Ishikawa (cell line): ENCODE results near the gene PRUNE2.
A peak's percentile ranks its signal among the peaks of the same experiment; 100 is the strongest.

Source experiments
- CEBPB ChIP-seq: IDR thresholded peaks from 2 replicates; pipeline ENCODE4 v1.6.1; 2012
- CREB1 ChIP-seq: IDR thresholded peaks from 2 replicates; pipeline ENCODE4 v1.6.1; 2012; ENCODE audit warnings: low read depth
- EGR1 ChIP-seq: IDR thresholded peaks from 2 replicates; pipeline ENCODE4 v1.6.1; 2012
- EP300 ChIP-seq: IDR thresholded peaks from 2 replicates; pipeline ENCODE4 v1.6.1; 2012; ENCODE audit warnings: borderline replicate concordance
- FOXM1 ChIP-seq: IDR thresholded peaks from 2 replicates; pipeline ENCODE4 v1.6.1; 2012; ENCODE audit warnings: low read depth, borderline replicate concordance
- NFIC ChIP-seq: IDR thresholded peaks from 2 replicates; pipeline ENCODE4 v1.6.1; 2012
- RAD21 ChIP-seq: IDR thresholded peaks from 2 replicates; pipeline ENCODE4 v1.6.1; 2012; ENCODE audit warnings: low read depth
- TAF1 ChIP-seq: IDR thresholded peaks from 2 replicates; pipeline ENCODE4 v1.6.1; 2012; ENCODE audit warnings: low read depth, mild to moderate bottlenecking
- TCF12 ChIP-seq: IDR thresholded peaks from 2 replicates; pipeline ENCODE4 v1.6.1; 2012; ENCODE audit warnings: low read depth
- TEAD4 ChIP-seq: IDR thresholded peaks from 2 replicates; pipeline ENCODE4 v1.6.1; 2012
- YY1 ChIP-seq: IDR thresholded peaks from 2 replicates; pipeline ENCODE4 v1.6.1; 2012; ENCODE audit warnings: low read depth
- ZBTB7A ChIP-seq: IDR thresholded peaks from 2 replicates; pipeline ENCODE4 v1.6.1; 2012; ENCODE audit warnings: low read depth
- TF ChIP-seq, protein P1 (sequence below): IDR thresholded peaks from 2 replicates; pipeline ENCODE4 v1.6.1; 2012
- TF ChIP-seq, protein P2 (sequence below): IDR thresholded peaks from 2 replicates; pipeline ENCODE4 v1.6.1; 2012
- TF ChIP-seq, protein P3 (sequence below): IDR thresholded peaks from 2 replicates; pipeline ENCODE4 v1.6.1; 2012; ENCODE audit warnings: low read depth, mild to moderate bottlenecking

PRUNE2 gene

DNA sequence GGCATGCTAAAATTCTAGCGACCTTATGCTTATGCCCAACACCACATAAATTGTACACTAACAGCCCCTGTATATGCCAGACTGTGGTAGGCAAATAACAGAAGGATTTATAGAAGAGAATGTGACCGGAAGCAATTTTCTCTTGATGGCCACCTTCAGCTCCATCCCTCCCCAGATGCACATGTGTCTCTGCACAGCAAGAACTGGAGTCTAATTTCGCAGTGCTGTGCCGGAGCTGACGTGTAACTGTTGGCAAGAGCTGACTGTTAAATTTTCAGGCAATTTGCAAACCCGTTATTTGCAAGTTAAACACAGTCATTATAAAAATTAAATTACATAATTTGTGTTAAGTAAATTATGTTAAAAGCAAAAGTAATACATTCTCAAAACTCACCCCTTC, 93.3 kb downstream of the PRUNE2 start:
- TF ChIP-seq RAD21 (no peak), NFIC (no peak), TAF1 (no peak), FOXM1 (no peak), EP300 (no peak), TEAD4 (no peak), YY1 (no peak), EGR1 (no peak), CREB1 (no peak), ZBTB7A (no peak), TCF12 (no peak)
- TF ChIP-seq, protein P1, sequence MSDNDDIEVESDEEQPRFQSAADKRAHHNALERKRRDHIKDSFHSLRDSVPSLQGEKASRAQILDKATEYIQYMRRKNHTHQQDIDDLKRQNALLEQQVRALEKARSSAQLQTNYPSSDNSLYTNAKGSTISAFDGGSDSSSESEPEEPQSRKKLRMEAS = no peak

DNA sequence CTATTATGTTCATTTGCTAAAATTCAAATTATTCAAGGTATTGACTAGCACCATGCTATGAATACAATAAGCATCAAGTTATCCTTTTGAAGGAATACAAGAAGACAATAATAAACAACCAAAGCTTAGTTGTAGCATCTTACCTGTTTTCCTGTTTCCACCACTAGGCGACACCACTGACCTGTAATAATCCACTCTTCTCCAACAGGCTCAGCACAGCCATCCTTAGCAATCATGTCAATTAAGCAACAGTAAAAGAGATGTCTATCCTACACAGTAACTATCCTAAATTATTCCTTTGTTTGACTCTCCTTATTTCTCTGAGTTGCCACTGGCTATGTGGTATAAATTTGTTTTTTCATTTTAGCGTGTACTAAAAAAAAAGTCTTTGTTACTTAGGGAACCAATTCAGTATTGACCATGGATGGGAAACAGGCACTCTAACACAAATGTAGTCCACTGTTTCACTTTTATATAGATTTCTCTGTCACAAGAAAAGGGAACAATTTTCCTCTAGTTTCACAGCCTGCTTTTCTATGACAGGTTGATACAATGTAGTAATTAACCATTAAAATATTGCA, 95.4 kb downstream of the PRUNE2 start:
- TF ChIP-seq RAD21 = peak; percentile 88
- no peak for TF ChIP-seq ZBTB7A

DNA sequence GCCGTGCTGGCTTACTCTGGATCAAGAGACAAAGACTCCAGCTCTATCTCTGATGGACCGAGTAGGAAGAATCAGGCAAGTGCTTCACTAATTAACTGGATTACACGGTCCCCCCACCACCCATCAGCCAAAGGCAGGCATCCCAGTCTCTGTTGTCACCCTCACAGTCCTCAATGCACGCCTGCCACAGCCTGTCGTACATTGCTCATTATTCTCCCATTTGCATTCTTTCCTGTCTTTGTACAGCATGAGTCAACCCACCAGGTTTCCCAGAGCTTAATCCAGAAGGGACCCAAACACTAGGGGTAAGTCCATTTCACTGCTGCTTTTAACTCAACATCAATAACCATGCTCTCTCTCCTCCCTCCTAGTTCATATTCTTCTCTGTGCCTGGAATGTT, 97.3 kb downstream of the PRUNE2 start:
- no peak for TF ChIP-seq NFIC
- TF ChIP-seq, protein P2, sequence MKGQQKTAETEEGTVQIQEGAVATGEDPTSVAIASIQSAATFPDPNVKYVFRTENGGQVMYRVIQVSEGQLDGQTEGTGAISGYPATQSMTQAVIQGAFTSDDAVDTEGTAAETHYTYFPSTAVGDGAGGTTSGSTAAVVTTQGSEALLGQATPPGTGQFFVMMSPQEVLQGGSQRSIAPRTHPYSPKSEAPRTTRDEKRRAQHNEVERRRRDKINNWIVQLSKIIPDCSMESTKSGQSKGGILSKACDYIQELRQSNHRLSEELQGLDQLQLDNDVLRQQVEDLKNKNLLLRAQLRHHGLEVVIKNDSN = no peak
- TF ChIP-seq EGR1 = no peak
- TF ChIP-seq CEBPB = no peak
- TF ChIP-seq, protein P3, sequence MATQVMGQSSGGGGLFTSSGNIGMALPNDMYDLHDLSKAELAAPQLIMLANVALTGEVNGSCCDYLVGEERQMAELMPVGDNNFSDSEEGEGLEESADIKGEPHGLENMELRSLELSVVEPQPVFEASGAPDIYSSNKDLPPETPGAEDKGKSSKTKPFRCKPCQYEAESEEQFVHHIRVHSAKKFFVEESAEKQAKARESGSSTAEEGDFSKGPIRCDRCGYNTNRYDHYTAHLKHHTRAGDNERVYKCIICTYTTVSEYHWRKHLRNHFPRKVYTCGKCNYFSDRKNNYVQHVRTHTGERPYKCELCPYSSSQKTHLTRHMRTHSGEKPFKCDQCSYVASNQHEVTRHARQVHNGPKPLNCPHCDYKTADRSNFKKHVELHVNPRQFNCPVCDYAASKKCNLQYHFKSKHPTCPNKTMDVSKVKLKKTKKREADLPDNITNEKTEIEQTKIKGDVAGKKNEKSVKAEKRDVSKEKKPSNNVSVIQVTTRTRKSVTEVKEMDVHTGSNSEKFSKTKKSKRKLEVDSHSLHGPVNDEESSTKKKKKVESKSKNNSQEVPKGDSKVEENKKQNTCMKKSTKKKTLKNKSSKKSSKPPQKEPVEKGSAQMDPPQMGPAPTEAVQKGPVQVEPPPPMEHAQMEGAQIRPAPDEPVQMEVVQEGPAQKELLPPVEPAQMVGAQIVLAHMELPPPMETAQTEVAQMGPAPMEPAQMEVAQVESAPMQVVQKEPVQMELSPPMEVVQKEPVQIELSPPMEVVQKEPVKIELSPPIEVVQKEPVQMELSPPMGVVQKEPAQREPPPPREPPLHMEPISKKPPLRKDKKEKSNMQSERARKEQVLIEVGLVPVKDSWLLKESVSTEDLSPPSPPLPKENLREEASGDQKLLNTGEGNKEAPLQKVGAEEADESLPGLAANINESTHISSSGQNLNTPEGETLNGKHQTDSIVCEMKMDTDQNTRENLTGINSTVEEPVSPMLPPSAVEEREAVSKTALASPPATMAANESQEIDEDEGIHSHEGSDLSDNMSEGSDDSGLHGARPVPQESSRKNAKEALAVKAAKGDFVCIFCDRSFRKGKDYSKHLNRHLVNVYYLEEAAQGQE = no peak
- TF ChIP-seq FOXM1 = no peak
- TF ChIP-seq EP300 = no peak
- TF ChIP-seq RAD21 = no peak

DNA sequence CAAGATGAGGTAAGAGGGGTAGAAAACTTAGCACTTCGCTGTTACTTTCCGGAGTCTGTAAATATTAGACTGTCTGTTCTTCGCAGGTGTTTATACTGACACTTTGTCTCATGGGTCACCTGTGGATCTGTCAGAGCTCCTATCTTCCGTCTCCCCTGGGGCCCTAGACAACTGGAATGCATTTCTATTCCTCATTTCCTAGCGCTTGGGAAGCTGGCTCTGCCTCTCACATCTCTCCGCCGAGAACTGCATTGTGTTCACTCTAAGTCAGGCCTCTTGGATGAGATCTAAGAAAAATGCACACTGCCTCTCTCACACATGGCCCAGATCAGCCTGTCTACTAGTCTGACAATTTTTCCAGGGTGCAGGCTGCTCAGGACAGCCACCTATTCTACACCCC, 102.2 kb downstream of the PRUNE2 start:
- TF ChIP-seq TEAD4 (no peak), ZBTB7A (no peak), RAD21 (no peak), NFIC (no peak), FOXM1 (no peak), EP300 (no peak), CREB1 (no peak), EGR1 (no peak), YY1 (no peak), TAF1 (no peak), CEBPB (no peak), TCF12 (no peak)
- TF ChIP-seq, protein P3 = no peak
- TF ChIP-seq, protein P2 = no peak
- TF ChIP-seq, protein P1 = no peak

DNA sequence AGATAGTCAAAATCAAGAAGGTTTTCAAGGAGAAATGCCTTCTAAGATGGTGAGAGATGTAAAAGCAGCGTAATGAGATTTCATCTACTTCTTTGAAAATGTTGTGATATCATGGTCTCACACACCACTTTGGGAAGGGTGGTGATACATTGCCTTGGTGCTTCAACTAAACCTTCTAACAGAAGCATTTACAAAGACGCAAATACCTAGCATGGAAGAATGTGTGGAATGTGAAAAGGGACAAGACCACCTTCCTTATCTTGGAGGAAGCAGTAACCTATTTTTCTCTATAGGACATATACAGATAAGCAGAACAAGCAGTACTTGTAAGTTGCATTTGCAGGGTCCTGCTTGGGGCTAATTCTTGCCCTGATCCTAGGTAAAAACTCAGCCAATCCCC, 102.8 kb downstream of the PRUNE2 start:
- TF ChIP-seq EGR1 = no peak
- no peak for TF ChIP-seq FOXM1
- TF ChIP-seq, protein P1 = no peak
- TF ChIP-seq EP300 = no peak
- no peak for TF ChIP-seq NFIC
- no peak for TF ChIP-seq TCF12
- TF ChIP-seq, protein P2 = no peak
- TF ChIP-seq TAF1 = no peak
- no peak for TF ChIP-seq RAD21
- no peak for TF ChIP-seq YY1
- TF ChIP-seq, protein P3 = no peak
- TF ChIP-seq CEBPB = no peak
- TF ChIP-seq CREB1 = no peak
- TF ChIP-seq ZBTB7A = no peak
